Activated T-cell treated with anti-CD3 and anti-CD28 coated beads for 24 hours (primary cell): ENCODE data around the gene DYNLT2B.
A peak's percentile ranks its signal among the peaks of the same experiment; 100 is the strongest.
"Not testable (repeated sequence)": the region's sequence is repeated elsewhere in the genome, so short reads cannot be mapped to it uniquely, and the experiment has no call there.

Experiments
- DNase-seq: peaks from one replicate; pipeline ENCODE4 v3.0.0-alpha.2; 2020; ENCODE audit warnings: low read depth

The DYNLT2B gene

GRCh38 chr3:196326936-196327335 is 8.9 kb upstream of the DYNLT2B start:
- DNase-seq = no peak

- no peak for DNase-seq
Measured at GRCh38 chr3:196323691-196324090, 5.7 kb upstream of the DYNLT2B start.

GRCh38 chr3:196323016-196323415 is 5.0 kb upstream of the DYNLT2B start:
- DNase-seq = no peak

GRCh38 chr3:196321162-196321561 is 3.1 kb upstream of the DYNLT2B start:
- no peak for DNase-seq

- DNase-seq = no peak
Measured at GRCh38 chr3:196320137-196320536, 2.1 kb upstream of the DYNLT2B start.

GRCh38 chr3:196316799-196317686 is 997 bp downstream of the DYNLT2B start:
- not testable (repeated sequence) for DNase-seq

GRCh38 chr3:196315821-196316220 is 2.2 kb downstream of the DYNLT2B start:
- DNase-seq = no peak

GRCh38 chr3:196314597-196314996 is 3.4 kb downstream of the DYNLT2B start:
- DNase-seq = no peak

- DNase-seq = not testable (repeated sequence)
Measured at GRCh38 chr3:196314086-196314485, 4.0 kb downstream of the DYNLT2B start.

- not testable (repeated sequence) for DNase-seq
Measured at GRCh38 chr3:196302960-196303359, 15.1 kb downstream of the DYNLT2B start.

GRCh38 chr3:196302551-196302950 is 15.5 kb downstream of the DYNLT2B start:
- not testable (repeated sequence) for DNase-seq

- no peak for DNase-seq
Measured at GRCh38 chr3:196298521-196298920, 19.5 kb downstream of the DYNLT2B start.

- no peak for DNase-seq
Measured at GRCh38 chr3:196292286-196292923, 25.6 kb downstream of the DYNLT2B start.

GRCh38 chr3:196288141-196288460 is 29.9 kb downstream of the DYNLT2B start:
- DNase-seq = no peak

- peak; percentile 78 for DNase-seq
Measured at GRCh38 chr3:196287440-196288140, 30.4 kb downstream of the DYNLT2B start, which contains the start of gene PCYT1A. PCYT1A (minus strand) TSS chr3:196287726; CDS start chr3:196270531, 17,195 bp downstream.

- peak; percentile 6 for DNase-seq
Measured at GRCh38 chr3:196287090-196287439, 31.0 kb downstream of the DYNLT2B start.

- DNase-seq = no peak
Measured at GRCh38 chr3:196284396-196284795, 33.6 kb downstream of the DYNLT2B start.

- no peak for DNase-seq
Measured at GRCh38 chr3:196281962-196282361, 36.1 kb downstream of the DYNLT2B start.

GRCh38 chr3:196280689-196281440 is 37.2 kb downstream of the DYNLT2B start:
- no peak for DNase-seq

- no peak for DNase-seq
Measured at GRCh38 chr3:196275126-196275525, 42.9 kb downstream of the DYNLT2B start.

- DNase-seq = peak; percentile 73
Measured at GRCh38 chr3:196274585-196274984, 43.5 kb downstream of the DYNLT2B start.

GRCh38 chr3:196273655-196274054 is 44.4 kb downstream of the DYNLT2B start:
- no peak for DNase-seq
